ENCODE measurements around the gene CCDC32.

The CCDC32 gene

DNA sequence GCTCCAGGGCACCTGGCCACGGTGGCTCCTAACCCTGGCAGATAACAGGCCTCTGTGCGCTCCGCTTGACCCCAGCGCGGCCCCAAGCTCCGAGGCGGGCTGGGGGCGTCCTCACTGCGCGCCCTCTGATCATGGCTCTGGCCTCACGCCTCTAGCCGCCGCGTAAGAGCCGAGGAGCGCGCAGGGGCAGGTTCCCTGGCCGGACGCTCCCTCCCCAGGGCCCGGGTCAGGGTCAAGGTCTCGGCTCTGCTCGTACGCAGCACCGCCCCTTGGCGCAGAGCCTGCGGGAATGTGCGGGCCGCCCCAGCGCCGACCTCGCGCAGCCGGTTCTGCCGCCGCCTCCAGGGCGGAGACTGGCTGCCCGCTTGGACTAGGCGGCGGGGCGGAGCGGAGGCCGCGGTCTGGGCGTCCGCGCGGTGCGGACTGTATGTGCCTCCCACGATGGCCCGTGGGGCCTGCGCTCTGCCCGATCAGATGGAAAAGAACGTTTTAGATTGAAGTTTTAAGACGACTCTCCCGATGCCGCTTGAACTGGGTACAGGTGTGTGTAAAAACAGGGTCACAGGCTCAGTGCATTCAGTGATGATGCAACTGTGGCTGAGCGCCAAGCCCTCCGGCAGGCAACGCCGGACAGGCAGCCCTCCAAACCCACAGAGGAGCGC, 53.2 kb downstream of the CCDC32 start:
- peak; percentile 73 for DNase-seq (ENCODE audit: low spot score)

DNA sequence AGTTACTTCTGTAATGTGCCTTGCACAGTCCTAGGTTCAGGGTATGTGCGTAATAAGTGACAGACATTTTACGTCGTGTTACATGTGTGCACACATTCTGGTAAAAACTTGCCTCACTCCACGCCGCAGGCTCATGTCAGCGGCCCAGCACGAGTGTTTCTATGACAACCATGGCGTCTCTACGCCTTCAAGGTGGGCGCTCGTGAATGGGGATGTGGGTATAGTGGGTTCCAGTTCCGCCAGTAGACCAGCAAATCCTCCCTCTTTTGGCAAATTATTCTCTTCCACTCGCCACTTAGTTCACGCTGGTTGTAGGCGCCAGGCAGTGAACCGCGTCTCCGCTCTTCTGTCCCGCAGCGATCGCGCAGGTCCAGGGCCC, 53.8 kb downstream of the CCDC32 start:
- DNase-seq (ENCODE audit: low spot score): no peak

DNA sequence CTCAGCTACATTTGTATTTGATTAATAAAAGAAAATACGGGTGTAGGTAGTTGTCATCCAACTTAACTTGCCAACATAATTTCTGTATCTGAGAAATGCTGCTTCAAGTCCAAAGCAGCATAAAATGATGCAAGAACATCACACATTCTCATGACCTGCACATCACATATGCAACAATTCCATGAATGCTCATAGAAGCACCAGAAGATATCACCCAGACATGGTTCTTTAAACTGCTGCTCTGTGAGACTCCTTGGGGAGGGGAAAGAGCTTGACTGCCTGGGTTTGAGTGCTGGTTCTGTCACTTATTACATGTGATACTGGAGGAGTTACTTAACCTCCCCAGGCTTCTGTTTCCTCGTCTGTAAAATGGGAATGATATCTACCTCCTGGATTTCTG, 54.6 kb downstream of the CCDC32 start:
- DNase-seq (ENCODE audit: low spot score): no peak

DNA sequence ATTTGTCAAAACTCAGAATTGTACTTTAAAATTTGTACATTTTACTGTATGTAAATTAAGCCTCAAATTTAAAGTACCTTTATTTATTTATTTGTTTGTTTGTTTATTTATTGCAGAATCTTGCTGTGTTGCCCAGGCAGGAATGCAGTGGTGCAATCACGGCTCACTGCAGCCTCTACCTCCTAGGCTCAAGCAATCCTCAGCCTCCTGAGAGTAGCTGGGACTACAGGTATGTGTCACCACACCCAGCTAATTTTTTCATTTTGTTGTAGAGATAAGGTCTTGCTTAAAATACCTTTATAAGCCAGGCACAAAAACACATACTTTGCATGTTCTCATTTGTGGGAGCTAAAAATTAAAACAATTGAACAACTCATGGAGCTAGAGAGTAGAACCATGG, 56.6 kb downstream of the CCDC32 start:
- no peak for DNase-seq (ENCODE audit: low spot score)

DNA sequence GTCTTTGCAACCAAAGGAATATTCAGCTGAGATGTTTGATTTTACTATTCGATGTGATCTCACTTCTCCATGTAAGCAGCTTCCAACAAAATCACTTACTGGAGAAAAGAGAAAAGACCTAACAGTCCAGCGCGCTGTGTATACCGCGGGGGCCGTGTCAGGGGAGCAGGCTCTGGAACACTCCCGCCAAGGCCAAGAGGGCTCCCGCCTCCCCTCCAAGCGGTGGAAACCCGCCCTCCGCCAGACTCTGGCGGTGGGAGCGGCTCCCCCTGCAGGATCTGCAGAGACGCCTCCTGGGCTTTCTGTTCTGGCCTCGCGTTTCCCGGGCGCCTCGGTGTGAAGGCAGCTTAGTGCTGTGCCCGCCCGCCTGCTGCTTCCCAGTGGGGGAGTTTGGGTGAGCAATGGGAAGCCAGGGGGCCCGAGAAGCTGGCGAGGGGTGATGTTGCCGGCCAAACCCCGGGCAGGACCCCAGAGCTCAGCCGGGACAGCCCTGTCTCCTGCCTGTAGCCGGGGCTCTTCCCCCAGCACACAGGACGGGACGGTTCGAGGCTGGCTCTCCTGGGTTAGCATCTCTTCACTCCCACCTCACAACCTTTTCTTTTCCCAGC, 57.8 kb downstream of the CCDC32 start:
- DNase-seq (ENCODE audit: low spot score): peak; percentile 79

Data from HuH-7.5 (cell line).